Parathyroid adenoma (tissue), 2 donors: ENCODE results near the gene TAF4.

ENCODE experiments used
- H2AFZ ChIP-seq: fragments of 300-600 bp; sonication (generic); one replicate; pipeline ENCODE4 v1.7.0; 2017; ENCODE audit warnings: antibody characterized with exemption, mild to moderate bottlenecking
- H3K27ac ChIP-seq: fragments of 300-600 bp; sonication (generic); one replicate; pipeline ENCODE4 v1.7.0; 2017
- H3K27me3 ChIP-seq: fragments of 300-600 bp; sonication (generic); one replicate; pipeline ENCODE4 v1.7.0; 2017; ENCODE audit warnings: low read length; ENCODE audit not compliant: control insufficient read depth, insufficient read depth
- H3K36me3 ChIP-seq: fragments of 300-600 bp; sonication (generic); one replicate; pipeline ENCODE4 v1.7.0; 2017; ENCODE audit warnings: low read length; ENCODE audit not compliant: control insufficient read depth, insufficient read depth
- H3K4me1 ChIP-seq: fragments of 300-600 bp; sonication (generic); one replicate; pipeline ENCODE4 v1.7.0; 2017; ENCODE audit warnings: control low read depth
- H3K4me2 ChIP-seq: fragments of 300-600 bp; sonication (generic); one replicate; pipeline ENCODE4 v1.7.0; 2017; ENCODE audit warnings: low read length
- H3K4me3 ChIP-seq: fragments of 300-600 bp; sonication (generic); one replicate; pipeline ENCODE4 v1.7.0; 2017; ENCODE audit warnings: low read depth, low read length
- H3K79me2 ChIP-seq: fragments of 300-600 bp; sonication (generic); one replicate; pipeline ENCODE4 v1.7.0; 2017; ENCODE audit warnings: control low read depth
- H3K9ac ChIP-seq: fragments of 300-600 bp; sonication (generic); one replicate; pipeline ENCODE4 v1.7.0; 2017; ENCODE audit warnings: mild to moderate bottlenecking
- H3K9me3 ChIP-seq: fragments of 300-600 bp; sonication (generic); one replicate; pipeline ENCODE4 v1.7.0; 2017; ENCODE audit warnings: low read length; ENCODE audit not compliant: control insufficient read depth
- TF ChIP-seq, protein P1 (sequence below): fragments of 300-600 bp; sonication (generic); IDR thresholded peaks from one replicate; pipeline ENCODE4 v1.7.0; 2017; ENCODE audit warnings: antibody characterized with exemption, mild to moderate bottlenecking
- donor health status: primary hyperparathyroidism.

Gene TAF4

DNA sequence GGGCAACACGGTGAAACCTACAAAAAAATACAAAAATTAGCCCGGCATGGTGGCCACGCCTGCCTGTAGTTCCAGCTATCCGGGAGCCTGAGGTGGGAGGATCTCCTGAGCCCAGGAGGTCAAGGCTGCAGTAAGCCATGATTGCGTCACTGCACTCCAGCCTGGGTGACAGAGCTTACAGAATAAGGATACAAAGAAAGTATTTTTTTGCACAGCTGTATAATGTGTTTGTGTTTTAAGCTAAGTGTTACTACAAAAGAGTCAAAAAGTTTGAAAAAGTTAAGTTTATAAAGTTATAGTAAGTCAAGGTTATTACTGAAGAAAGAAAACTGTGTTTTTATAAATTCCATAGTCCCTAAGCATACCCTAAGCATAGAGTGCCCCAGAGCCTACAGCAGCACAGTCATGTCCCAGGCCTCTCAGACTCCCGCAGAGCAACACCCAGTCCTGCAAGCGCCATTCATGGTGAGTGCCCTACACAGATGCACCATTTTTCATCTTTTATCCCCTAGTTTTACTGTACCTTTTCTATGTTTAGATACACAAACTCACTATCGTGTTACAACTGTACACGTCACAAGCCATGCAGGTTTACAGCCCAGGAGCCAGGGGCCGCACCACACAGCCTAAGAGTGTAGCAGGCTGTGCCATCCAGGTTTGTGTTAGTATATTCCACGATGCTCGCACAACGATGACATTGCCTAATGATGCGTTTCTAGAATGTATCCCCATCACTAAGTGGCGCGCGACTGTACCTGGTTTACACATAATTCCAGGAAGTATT, 22.4 kb downstream of the TAF4 start:
- peaks cover 60% of the 10 kb centered on the region for H3K79me2 ChIP-seq
- no peaks in the 10 kb centered on the region for H3K27me3 ChIP-seq
- H3K4me2 ChIP-seq: no peak overlapping the region
- no peaks in the 10 kb centered on the region for H3K36me3 ChIP-seq
- H2AFZ ChIP-seq: no peak overlapping the region
- no peaks in the 10 kb centered on the region for H3K9me3 ChIP-seq
- H3K4me3 ChIP-seq: no peak overlapping the region
- TF ChIP-seq, protein P1, sequence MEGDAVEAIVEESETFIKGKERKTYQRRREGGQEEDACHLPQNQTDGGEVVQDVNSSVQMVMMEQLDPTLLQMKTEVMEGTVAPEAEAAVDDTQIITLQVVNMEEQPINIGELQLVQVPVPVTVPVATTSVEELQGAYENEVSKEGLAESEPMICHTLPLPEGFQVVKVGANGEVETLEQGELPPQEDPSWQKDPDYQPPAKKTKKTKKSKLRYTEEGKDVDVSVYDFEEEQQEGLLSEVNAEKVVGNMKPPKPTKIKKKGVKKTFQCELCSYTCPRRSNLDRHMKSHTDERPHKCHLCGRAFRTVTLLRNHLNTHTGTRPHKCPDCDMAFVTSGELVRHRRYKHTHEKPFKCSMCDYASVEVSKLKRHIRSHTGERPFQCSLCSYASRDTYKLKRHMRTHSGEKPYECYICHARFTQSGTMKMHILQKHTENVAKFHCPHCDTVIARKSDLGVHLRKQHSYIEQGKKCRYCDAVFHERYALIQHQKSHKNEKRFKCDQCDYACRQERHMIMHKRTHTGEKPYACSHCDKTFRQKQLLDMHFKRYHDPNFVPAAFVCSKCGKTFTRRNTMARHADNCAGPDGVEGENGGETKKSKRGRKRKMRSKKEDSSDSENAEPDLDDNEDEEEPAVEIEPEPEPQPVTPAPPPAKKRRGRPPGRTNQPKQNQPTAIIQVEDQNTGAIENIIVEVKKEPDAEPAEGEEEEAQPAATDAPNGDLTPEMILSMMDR: no peak
- H3K9ac ChIP-seq: no peak overlapping the region
- H3K27ac ChIP-seq: no peak overlapping the region
- H3K4me1 ChIP-seq: no peaks in the 10 kb centered on the region

DNA sequence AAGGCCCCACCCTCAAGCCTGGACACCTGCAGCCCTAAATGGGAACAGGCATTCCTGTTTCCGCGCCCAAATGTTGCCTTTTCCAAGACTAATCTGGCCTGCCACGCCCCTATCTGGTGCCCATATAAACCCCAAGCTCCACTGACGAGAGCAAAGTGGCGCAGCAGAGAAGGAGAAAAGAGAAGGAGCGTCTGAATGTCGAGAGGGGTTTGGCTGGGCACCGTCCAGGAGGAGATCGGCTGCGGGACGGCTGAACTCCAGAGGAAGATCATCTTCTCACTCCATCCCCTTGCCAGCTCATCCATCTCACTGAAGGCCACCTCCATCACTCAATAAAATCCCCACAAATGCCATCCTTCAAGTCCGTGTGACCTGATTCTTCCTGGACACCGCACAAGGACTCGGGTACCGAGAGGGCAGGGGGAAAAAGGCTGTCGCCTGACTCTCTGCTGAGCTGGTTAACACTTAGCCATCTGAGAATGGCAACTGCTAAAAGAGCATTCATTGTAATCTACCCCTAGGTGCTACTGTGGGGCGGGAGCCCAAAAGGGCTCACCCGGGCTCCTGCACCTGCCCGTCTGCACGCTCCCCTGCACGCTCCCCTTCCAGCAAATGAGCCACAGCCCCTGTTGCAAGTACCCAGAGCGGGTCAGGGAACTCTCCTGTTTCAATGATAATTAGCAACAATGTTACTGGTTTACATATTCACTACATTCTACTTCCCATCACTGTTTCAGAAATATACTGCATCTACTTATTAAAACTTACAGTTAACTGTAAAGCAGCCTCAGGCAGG, 23.5 kb downstream of the TAF4 start:
- H3K4me1 ChIP-seq: no peaks in the 10 kb centered on the region
- no peak overlapping the region for H3K4me3 ChIP-seq
- H2AFZ ChIP-seq: no peak overlapping the region
- H3K36me3 ChIP-seq: no peaks in the 10 kb centered on the region
- TF ChIP-seq, protein P1: no peak
- no peak overlapping the region for H3K4me2 ChIP-seq
- no peaks in the 10 kb centered on the region for H3K27me3 ChIP-seq
- H3K9me3 ChIP-seq: no peaks in the 10 kb centered on the region
- no peak overlapping the region for H3K27ac ChIP-seq
- H3K79me2 ChIP-seq: peaks cover 63% of the 10 kb centered on the region
- no peak overlapping the region for H3K9ac ChIP-seq

DNA sequence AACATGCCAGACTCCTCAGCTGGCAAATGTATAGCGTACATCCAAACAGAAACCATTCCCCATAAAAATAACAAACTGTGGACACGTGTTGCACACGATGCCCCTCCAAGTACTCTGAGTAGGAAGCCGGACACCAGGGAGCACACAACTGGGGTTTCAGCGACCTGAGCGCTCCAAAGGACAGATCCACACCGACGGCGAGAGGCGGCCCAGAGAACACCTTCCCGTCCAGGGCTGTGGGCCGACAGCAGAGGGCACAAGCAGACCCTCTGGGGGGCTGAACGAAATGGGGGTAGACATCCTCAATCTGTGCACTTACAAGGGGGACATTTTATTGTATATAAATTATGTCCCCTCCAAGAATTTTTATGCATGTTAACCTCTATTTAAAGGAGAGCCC, 24.7 kb downstream of the TAF4 start:
- H3K9me3 ChIP-seq: no peaks in the 10 kb centered on the region
- TF ChIP-seq, protein P1: no peak
- H3K27me3 ChIP-seq: no peaks in the 10 kb centered on the region
- H3K4me2 ChIP-seq: no peak overlapping the region
- H3K4me3 ChIP-seq: no peak overlapping the region
- no peaks in the 10 kb centered on the region for H3K36me3 ChIP-seq
- no peak overlapping the region for H3K27ac ChIP-seq
- H3K79me2 ChIP-seq: peaks cover 70% of the 10 kb centered on the region
- no peak overlapping the region for H2AFZ ChIP-seq
- H3K9ac ChIP-seq: no peak overlapping the region
- H3K4me1 ChIP-seq: no peaks in the 10 kb centered on the region

DNA sequence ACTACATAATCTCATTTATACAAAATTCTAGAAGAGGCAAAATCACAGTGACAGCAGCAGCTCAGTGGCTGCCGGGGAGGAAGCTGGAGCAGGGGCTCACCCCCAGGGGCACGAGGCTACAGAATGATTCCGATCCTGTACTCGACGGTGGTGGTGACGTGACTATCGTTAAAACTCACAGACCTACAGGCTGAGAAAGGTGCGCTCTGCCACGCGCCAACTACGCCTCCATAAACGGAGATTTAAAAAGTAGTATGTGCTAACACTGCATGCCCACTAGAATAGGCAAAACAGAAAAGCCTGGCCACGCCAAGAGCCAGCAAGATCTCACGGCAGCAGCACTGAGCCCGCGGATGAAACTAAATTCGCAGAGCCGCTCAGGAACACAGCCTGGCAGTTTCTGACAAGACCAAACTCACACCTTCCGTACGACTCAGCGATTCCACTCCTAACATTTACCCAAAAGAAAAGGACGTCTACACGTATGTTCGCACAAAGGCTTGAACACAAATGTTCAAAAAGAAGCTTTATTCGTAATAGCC, 25.2 kb downstream of the TAF4 start:
- H3K4me2 ChIP-seq: no peak overlapping the region
- H3K9ac ChIP-seq: no peak overlapping the region
- no peak overlapping the region for H3K27ac ChIP-seq
- TF ChIP-seq, protein P1: no peak
- no peak overlapping the region for H2AFZ ChIP-seq
- H3K9me3 ChIP-seq: no peaks in the 10 kb centered on the region
- H3K4me1 ChIP-seq: no peaks in the 10 kb centered on the region
- H3K27me3 ChIP-seq: no peaks in the 10 kb centered on the region
- H3K4me3 ChIP-seq: no peak overlapping the region
- H3K36me3 ChIP-seq: no peaks in the 10 kb centered on the region
- peaks cover 69% of the 10 kb centered on the region for H3K79me2 ChIP-seq
